ENCODE measurements around the gene LSM4.

LSM4 gene

GRCh38 chr19:18291590-18292461 lies 31.1 kb downstream of the LSM4 start:
- DNase-seq: peak; percentile 29

GRCh38 chr19:18291019-18291524 lies 31.8 kb downstream of the LSM4 start:
- no peak for DNase-seq

- DNase-seq: no peak
These were observed 32.4 kb downstream of the LSM4 start for GRCh38 chr19:18290302-18291018.

- no peak for DNase-seq
These were observed 33.2 kb downstream of the LSM4 start for GRCh38 chr19:18289471-18290301.

GRCh38 chr19:18287836-18288772 lies 34.8 kb downstream of the LSM4 start:
- no peak for DNase-seq

- no peak for DNase-seq
These were observed 35.8 kb downstream of the LSM4 start for GRCh38 chr19:18286973-18287635.

- DNase-seq: no peak
These were observed 38.0 kb downstream of the LSM4 start for GRCh38 chr19:18284712-18285360.

GRCh38 chr19:18283338-18283737 lies 39.5 kb downstream of the LSM4 start:
- no peak for DNase-seq

GRCh38 chr19:18282788-18283141 lies 40.1 kb downstream of the LSM4 start:
- DNase-seq: no peak

- DNase-seq: peak; percentile 79
These were observed 40.7 kb downstream of the LSM4 start for GRCh38 chr19:18282021-18282787.

GRCh38 chr19:18281082-18282020 lies 41.5 kb downstream of the LSM4 start, which contains the start of gene JUND:
JUND (minus strand) TSS chr19:18281622; CDS start chr19:18281484, 138 bp downstream.
- peak; percentile 93 for DNase-seq

GRCh38 chr19:18280247-18281081 lies 42.4 kb downstream of the LSM4 start:
- DNase-seq: peak; percentile 85

- DNase-seq: peak; percentile 96
These were observed 43.2 kb downstream of the LSM4 start for GRCh38 chr19:18279516-18280246.

- DNase-seq: no peak
These were observed 43.7 kb downstream of the LSM4 start for GRCh38 chr19:18279266-18279515.

GRCh38 chr19:18278521-18279265 lies 44.2 kb downstream of the LSM4 start:
- no peak for DNase-seq

GRCh38 chr19:18274781-18275356 lies 48.0 kb downstream of the LSM4 start:
- no peak for DNase-seq
